ENCODE data around the gene RCN1. TPM values are rescaled to one million over a fixed set of nuclear protein-coding genes. Genes with fewer than 3 reads are reported as not detected.

RCN1 gene
- total and polyA plus RNA-seq, 2 donors (not counting 3 experiments of a cell fraction or from before 2014, with no cell fraction given): 174 to 285 TPM

GRCh38 chr11:32152821-32153220 is 61.9 kb downstream of the RCN1 start:
- Histone ChIP-seq H3K79me2 (ENCODE audit: control insufficient read depth, insufficient read depth, low read length) (no peaks in the 10 kb centered on the region), H4K20me1 (replicated peaks; ENCODE audit: control insufficient read depth, extremely low read depth, insufficient read depth, low read length) (no peaks in the 10 kb centered on the region), H3K4me1 (ENCODE audit: control insufficient read depth, extremely low read depth, insufficient read depth, low read length) (peaks cover 2% of the 10 kb centered on the region), H3K36me3 (ENCODE audit: control insufficient read depth in 2 of 2, extremely low read depth in 1 of 2, insufficient read depth in 2 of 2, low read length in 2 of 2) (no peaks in the 10 kb centered on the region), H3K27me3 (ENCODE audit: control insufficient read depth in 2 of 2, insufficient read depth in 2 of 2, low read length in 2 of 2) (no peaks in the 10 kb centered on the region), H3K9me1 (replicated peaks; ENCODE audit: control insufficient read depth, extremely low read depth, insufficient read depth, low read length) (no peaks in the 10 kb centered on the region), H3K9ac (replicated peaks; ENCODE audit: extremely low read depth, insufficient read depth, low read length) (no peak overlapping the region), H3K4me2 (ENCODE audit: insufficient read depth, low read length) (no peak overlapping the region), H3K9me3 (replicated peaks; ENCODE audit: control insufficient read depth, insufficient read depth, low read length) (no peaks in the 10 kb centered on the region), H3K27ac (ENCODE audit: insufficient read depth, low read depth, low read length) (no peak overlapping the region), H3K4me3 (replicated peaks in 1 of 3; ENCODE audit: insufficient read depth in 1 of 3, low read depth in 1 of 3, low read length in 3 of 3) (no peak overlapping the region), H2AFZ (ENCODE audit: low read depth, low read length) (no peak overlapping the region)
- no TSS peak for BruUV-seq (replicated peaks)
- FAIRE-seq (no peak), DNase-seq (ENCODE audit: low read depth, low spot score) (no peak)
- ChIA-PET CTCF (interaction anchor here (1.0 to 6.2 kb wide), 8 partner anchors 10 to 511 kb away, joined by 3 to 97 read pairs (median 5); no protein-coding TSS in a partner anchor), POLR2A (no interaction called here)
- dilution Hi-C loops (cut with MboI; ENCODE audit: extremely low pct_ligation_motif_present, low sequenced_read_pairs): loop anchor here (25.0 kb wide), 1 partner anchor 116 kb away; no protein-coding TSS in a partner anchor
- intact Hi-C loops (cut with micrococcal nuclease): loop anchor here (5.0 kb wide), 1 partner anchor 51 kb away; no protein-coding TSS in a partner anchor
- no peak for TF ChIP-seq FOS (IDR thresholded peaks at IDR 0.05; ENCODE audit: borderline replicate concordance, insufficient read depth, low read length)
- peak; percentile 44 for TF ChIP-seq GATA2 (IDR thresholded peaks at IDR 0.05; ENCODE audit: insufficient read depth, insufficient read length, low read depth, low read length)
- no peak for TF ChIP-seq POLR2A (IDR thresholded peaks at IDR 0.05; ENCODE audit: low read depth, low read length)
- TF ChIP-seq EZH2 (IDR thresholded peaks at IDR 0.05; ENCODE audit: borderline replicate concordance, low read depth, low read length, severe bottlenecking): no peak
- TF ChIP-seq POLR2AphosphoS5 (IDR thresholded peaks at IDR 0.05; ENCODE audit: insufficient read depth, low read depth, low read length): no peak
- TF ChIP-seq CTCF (IDR thresholded peaks at IDR 0.05; ENCODE audit: extremely low read depth in 1 of 2, insufficient read depth in 1 of 2, low read depth in 1 of 2, low read length in 2 of 2): no peak
